HL-60 (cell line): ENCODE data around the gene KRT81.

Experiments
- GABPA ChIP-seq: IDR thresholded peaks from 2 replicates; pipeline ENCODE4 v1.6.1; 2012; ENCODE audit warnings: low read depth
- POLR2AphosphoS5 ChIP-seq: IDR thresholded peaks from 2 replicates; pipeline ENCODE4 v1.6.1; 2012; ENCODE audit warnings: low read depth
- SPI1 ChIP-seq: IDR thresholded peaks from 2 replicates; pipeline ENCODE4 v1.6.1; 2012; ENCODE audit warnings: low read depth, mild to moderate bottlenecking, borderline replicate concordance
- TF ChIP-seq, protein P1 (sequence below): IDR thresholded peaks from one replicate; pipeline ENCODE4 v1.5.1; 2011; ENCODE audit warnings: low read length, control low read depth, inconsistent platforms; ENCODE audit not compliant: insufficient read depth
- TF ChIP-seq, protein P2 (sequence below): IDR thresholded peaks from 2 replicates; pipeline ENCODE4 v1.6.1; 2012; ENCODE audit warnings: low read depth; ENCODE audit not compliant: insufficient replicate concordance

DNA sequence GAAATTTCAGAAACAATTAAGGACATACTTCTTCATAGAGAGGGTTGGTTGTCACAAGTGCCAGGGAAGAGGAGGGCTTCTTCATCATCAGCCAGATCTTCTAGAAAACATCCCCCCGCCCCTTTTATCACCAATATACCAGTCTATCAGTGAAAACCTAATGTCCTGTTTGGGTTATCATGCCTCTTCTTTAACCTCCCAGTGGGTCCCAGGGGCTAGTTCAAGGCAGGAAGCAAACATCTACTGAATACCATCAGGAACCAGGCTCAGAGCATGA, 30.2 kb downstream of the KRT81 start:
- TF ChIP-seq, protein P1, sequence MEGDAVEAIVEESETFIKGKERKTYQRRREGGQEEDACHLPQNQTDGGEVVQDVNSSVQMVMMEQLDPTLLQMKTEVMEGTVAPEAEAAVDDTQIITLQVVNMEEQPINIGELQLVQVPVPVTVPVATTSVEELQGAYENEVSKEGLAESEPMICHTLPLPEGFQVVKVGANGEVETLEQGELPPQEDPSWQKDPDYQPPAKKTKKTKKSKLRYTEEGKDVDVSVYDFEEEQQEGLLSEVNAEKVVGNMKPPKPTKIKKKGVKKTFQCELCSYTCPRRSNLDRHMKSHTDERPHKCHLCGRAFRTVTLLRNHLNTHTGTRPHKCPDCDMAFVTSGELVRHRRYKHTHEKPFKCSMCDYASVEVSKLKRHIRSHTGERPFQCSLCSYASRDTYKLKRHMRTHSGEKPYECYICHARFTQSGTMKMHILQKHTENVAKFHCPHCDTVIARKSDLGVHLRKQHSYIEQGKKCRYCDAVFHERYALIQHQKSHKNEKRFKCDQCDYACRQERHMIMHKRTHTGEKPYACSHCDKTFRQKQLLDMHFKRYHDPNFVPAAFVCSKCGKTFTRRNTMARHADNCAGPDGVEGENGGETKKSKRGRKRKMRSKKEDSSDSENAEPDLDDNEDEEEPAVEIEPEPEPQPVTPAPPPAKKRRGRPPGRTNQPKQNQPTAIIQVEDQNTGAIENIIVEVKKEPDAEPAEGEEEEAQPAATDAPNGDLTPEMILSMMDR, result no peak
- no peak for TF ChIP-seq POLR2AphosphoS5
- no peak for TF ChIP-seq GABPA
- TF ChIP-seq, protein P2, sequence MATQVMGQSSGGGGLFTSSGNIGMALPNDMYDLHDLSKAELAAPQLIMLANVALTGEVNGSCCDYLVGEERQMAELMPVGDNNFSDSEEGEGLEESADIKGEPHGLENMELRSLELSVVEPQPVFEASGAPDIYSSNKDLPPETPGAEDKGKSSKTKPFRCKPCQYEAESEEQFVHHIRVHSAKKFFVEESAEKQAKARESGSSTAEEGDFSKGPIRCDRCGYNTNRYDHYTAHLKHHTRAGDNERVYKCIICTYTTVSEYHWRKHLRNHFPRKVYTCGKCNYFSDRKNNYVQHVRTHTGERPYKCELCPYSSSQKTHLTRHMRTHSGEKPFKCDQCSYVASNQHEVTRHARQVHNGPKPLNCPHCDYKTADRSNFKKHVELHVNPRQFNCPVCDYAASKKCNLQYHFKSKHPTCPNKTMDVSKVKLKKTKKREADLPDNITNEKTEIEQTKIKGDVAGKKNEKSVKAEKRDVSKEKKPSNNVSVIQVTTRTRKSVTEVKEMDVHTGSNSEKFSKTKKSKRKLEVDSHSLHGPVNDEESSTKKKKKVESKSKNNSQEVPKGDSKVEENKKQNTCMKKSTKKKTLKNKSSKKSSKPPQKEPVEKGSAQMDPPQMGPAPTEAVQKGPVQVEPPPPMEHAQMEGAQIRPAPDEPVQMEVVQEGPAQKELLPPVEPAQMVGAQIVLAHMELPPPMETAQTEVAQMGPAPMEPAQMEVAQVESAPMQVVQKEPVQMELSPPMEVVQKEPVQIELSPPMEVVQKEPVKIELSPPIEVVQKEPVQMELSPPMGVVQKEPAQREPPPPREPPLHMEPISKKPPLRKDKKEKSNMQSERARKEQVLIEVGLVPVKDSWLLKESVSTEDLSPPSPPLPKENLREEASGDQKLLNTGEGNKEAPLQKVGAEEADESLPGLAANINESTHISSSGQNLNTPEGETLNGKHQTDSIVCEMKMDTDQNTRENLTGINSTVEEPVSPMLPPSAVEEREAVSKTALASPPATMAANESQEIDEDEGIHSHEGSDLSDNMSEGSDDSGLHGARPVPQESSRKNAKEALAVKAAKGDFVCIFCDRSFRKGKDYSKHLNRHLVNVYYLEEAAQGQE, result no peak
- no peak for TF ChIP-seq SPI1
